Activated T-helper 17 cell treated with anti-CD3 and anti-CD28 coated beads, Interleukin-2, amount 50 U/mL, for 72 hours (primary cell): ENCODE data around the gene TRAPPC10. TPM values are rescaled to one million over a fixed set of nuclear protein-coding genes. Genes with fewer than 3 reads are reported as not detected.
A peak's percentile ranks its signal among the peaks of the same experiment; 100 is the strongest.

ENCODE experiments used
- ATAC-seq: fragments of 150-1000 bp; cut with Tn5 transposase; replicated peaks from 2 replicates; pipeline ENCODE4 v1.10.0; 2021; ENCODE audit warnings: mild to moderate bottlenecking, moderate library complexity
- H3K27ac Mint-ChIP-seq: one replicate; pipeline ENCODE4 v1.8.0; 2022; ENCODE audit warnings: mixed read lengths
- H3K27me3 Mint-ChIP-seq: one replicate; pipeline ENCODE4 v1.8.0; 2022; ENCODE audit warnings: mixed read lengths
- H3K36me3 Mint-ChIP-seq: one replicate; pipeline ENCODE4 v1.8.0; 2022; ENCODE audit warnings: low read depth, mild to moderate bottlenecking, mixed read lengths
- H3K4me1 Mint-ChIP-seq: one replicate; pipeline ENCODE4 v1.8.0; 2022; ENCODE audit warnings: mixed read lengths
- H3K4me3 Mint-ChIP-seq: one replicate; pipeline ENCODE4 v1.8.0; 2022; ENCODE audit warnings: mild to moderate bottlenecking, mixed read lengths
- H3K9me3 Mint-ChIP-seq: one replicate; pipeline ENCODE4 v1.8.0; 2022; ENCODE audit warnings: mixed read lengths
- total RNA-seq, 2 donors: library from RNA; stranded (reverse); gene quantifications; one replicate each; pipeline ENCODE4 v1.2.3, GENCODE V29; 2022

The TRAPPC10 gene
- total RNA-seq, 2 donors from 2014 or later, result 48.5 to 72.8 TPM

- no peak overlapping the region for H3K27ac Mint-ChIP-seq
- H3K4me1 Mint-ChIP-seq, result peaks cover 8% of the 10 kb centered on the region
- H3K4me3 Mint-ChIP-seq, result no peak overlapping the region
- H3K36me3 Mint-ChIP-seq, result no peaks in the 10 kb centered on the region
- H3K9me3 Mint-ChIP-seq, result no peaks in the 10 kb centered on the region
- no peak for ATAC-seq
- H3K27me3 Mint-ChIP-seq, result no peaks in the 10 kb centered on the region
Observed at GRCh38 chr21:44006017-44006619, 6.0 kb upstream of the TRAPPC10 start.

- Mint-ChIP-seq H3K36me3 (no peaks in the 10 kb centered on the region), H3K4me3 (no peak overlapping the region), H3K4me1 (peaks cover 11% of the 10 kb centered on the region), H3K27me3 (no peaks in the 10 kb centered on the region), H3K9me3 (no peaks in the 10 kb centered on the region), H3K27ac (no peak overlapping the region)
- ATAC-seq, result no peak
Observed at GRCh38 chr21:44006656-44007055, 5.5 kb upstream of the TRAPPC10 start.

- H3K4me1 Mint-ChIP-seq, result peaks cover 25% of the 10 kb centered on the region
- H3K27me3 Mint-ChIP-seq, result no peaks in the 10 kb centered on the region
- ATAC-seq, result no peak
- peak overlapping the region; percentile 75 for H3K27ac Mint-ChIP-seq
- H3K4me3 Mint-ChIP-seq, result peak overlapping the region; percentile 36
- H3K9me3 Mint-ChIP-seq, result no peaks in the 10 kb centered on the region
- H3K36me3 Mint-ChIP-seq, result peaks cover 18% of the 10 kb centered on the region
Observed at GRCh38 chr21:44010429-44010828, 1.7 kb upstream of the TRAPPC10 start.

DNA sequence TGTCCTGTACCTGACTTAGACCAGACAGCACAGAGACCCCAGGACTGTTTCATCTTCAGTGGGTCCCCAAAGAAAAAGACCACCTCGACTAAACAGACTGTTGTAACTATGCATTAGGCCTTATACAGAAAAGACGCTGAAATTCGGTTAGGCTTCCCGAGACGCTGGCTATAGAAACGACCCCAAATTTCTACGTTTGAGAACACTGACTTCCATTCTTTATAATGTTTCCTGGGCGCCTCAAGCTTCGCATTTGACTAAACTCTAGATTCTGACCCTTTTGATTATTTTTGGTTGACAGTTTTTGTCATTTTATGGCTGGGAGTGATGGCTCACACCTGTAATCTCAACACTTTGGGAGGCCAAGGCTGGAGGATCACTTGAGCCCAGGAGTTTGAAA lies 986 bp upstream of the TRAPPC10 start:
- Mint-ChIP-seq H3K27me3 (no peaks in the 10 kb centered on the region), H3K9me3 (no peaks in the 10 kb centered on the region), H3K36me3 (peaks cover 24% of the 10 kb centered on the region), H3K27ac (peak overlapping the region; percentile 91), H3K4me3 (peak overlapping the region; percentile 86), H3K4me1 (peaks cover 31% of the 10 kb centered on the region)
- ATAC-seq, result no peak

DNA sequence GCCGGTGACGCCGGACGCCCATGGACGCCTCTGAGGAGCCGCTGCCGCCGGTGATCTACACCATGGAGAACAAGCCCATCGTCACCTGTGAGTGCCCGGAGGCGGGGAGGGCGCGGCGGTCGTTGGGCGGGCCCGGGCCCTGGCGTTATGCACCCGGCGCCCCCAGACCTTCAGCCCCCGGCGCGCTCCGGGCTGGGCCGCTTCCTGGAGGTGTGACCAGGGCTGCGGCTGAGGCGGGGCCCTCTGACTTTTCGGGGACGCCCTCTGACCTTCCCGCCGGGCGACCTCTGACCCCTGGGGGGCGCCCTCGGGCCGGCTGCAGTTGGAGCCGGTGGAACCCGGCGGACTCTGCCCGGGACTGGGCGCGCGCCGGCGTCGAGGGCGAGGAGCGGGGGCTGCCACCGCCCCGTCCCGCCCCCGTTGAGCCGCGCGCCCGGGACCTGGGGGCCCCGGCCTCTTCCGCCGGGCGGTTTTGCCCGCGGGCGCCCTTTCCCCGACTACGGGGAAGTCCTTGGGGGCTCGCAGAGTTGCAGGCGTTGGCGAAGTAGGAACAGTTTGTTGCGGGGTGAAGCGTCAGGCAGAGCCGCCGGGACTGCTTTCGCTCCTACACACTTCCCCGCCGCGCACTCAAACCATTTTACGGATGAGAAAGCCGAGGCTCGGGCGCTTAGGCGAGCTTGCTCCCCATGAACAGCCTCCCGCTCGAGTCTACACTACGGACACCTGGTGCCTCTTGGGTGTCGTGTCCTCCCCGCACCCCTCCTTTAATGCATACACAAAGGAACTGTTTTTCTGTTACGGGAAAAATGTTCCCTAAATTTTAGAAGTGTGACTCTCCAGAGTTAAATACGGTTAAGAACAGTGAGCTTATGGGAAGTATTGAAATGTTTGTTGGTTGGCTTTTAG lies 618 bp downstream of the TRAPPC10 start:
- Mint-ChIP-seq H3K27ac (peak overlapping the region; percentile 81), H3K4me1 (peaks cover 37% of the 10 kb centered on the region), H3K4me3 (peak overlapping the region; percentile 91), H3K27me3 (no peaks in the 10 kb centered on the region), H3K9me3 (no peaks in the 10 kb centered on the region), H3K36me3 (peaks cover 25% of the 10 kb centered on the region)
- peak; percentile 76 for ATAC-seq

- H3K36me3 Mint-ChIP-seq, result peaks cover 30% of the 10 kb centered on the region
- H3K27me3 Mint-ChIP-seq, result no peaks in the 10 kb centered on the region
- H3K4me3 Mint-ChIP-seq, result peak overlapping the region; percentile 91
- peaks cover 42% of the 10 kb centered on the region for H3K4me1 Mint-ChIP-seq
- peak overlapping the region; percentile 81 for H3K27ac Mint-ChIP-seq
- peak; percentile 31 for ATAC-seq
- no peaks in the 10 kb centered on the region for H3K9me3 Mint-ChIP-seq
Observed at GRCh38 chr21:44013380-44014088, 1.4 kb downstream of the TRAPPC10 start.

DNA sequence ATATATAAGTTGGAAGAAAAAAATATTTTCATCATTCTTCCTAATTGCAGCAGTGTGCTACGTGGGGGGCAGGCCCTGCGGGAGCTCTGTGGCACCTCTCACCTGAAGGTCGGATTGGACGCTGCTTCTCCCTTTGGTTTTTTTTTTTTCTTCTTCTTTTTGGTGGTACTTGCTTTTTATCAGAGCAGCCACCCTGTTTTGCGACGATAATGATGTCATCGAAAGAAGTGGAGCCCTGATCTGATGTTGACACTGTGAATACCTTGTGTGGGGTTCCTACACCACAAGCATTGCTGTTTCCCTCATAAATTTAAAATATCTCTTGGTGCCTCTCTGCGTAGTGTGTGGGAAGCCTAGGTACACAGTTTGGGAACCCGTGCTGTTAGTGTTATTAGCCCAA lies 5.5 kb downstream of the TRAPPC10 start:
- Mint-ChIP-seq H3K36me3 (peaks cover 30% of the 10 kb centered on the region), H3K4me3 (peak overlapping the region; percentile 91), H3K27ac (peak overlapping the region; percentile 54), H3K27me3 (no peaks in the 10 kb centered on the region), H3K4me1 (peaks cover 44% of the 10 kb centered on the region), H3K9me3 (no peaks in the 10 kb centered on the region)
- no peak for ATAC-seq

GRCh38 chr21:44018127-44018526 lies 6.0 kb downstream of the TRAPPC10 start:
- no peak for ATAC-seq
- peak overlapping the region; percentile 54 for H3K27ac Mint-ChIP-seq
- H3K4me1 Mint-ChIP-seq, result peaks cover 44% of the 10 kb centered on the region
- no peaks in the 10 kb centered on the region for H3K9me3 Mint-ChIP-seq
- H3K36me3 Mint-ChIP-seq, result peaks cover 29% of the 10 kb centered on the region
- peak overlapping the region; percentile 91 for H3K4me3 Mint-ChIP-seq
- no peaks in the 10 kb centered on the region for H3K27me3 Mint-ChIP-seq

GRCh38 chr21:44018813-44019567 lies 6.9 kb downstream of the TRAPPC10 start:
- Mint-ChIP-seq H3K36me3 (peaks cover 21% of the 10 kb centered on the region), H3K27me3 (no peaks in the 10 kb centered on the region), H3K27ac (peak overlapping the region; percentile 78), H3K4me3 (peak overlapping the region; percentile 91), H3K4me1 (peaks cover 41% of the 10 kb centered on the region), H3K9me3 (no peaks in the 10 kb centered on the region)
- ATAC-seq, result no peak

- Mint-ChIP-seq H3K27me3 (no peaks in the 10 kb centered on the region), H3K36me3 (peaks cover 15% of the 10 kb centered on the region), H3K4me3 (peak overlapping the region; percentile 91), H3K4me1 (peaks cover 41% of the 10 kb centered on the region), H3K9me3 (no peaks in the 10 kb centered on the region), H3K27ac (peak overlapping the region; percentile 78)
- no peak for ATAC-seq
Observed at GRCh38 chr21:44019568-44019958, 7.5 kb downstream of the TRAPPC10 start.

- Mint-ChIP-seq H3K27ac (peak overlapping the region; percentile 83), H3K4me3 (peak overlapping the region; percentile 38), H3K27me3 (no peaks in the 10 kb centered on the region), H3K9me3 (no peaks in the 10 kb centered on the region), H3K4me1 (peaks cover 44% of the 10 kb centered on the region), H3K36me3 (peaks cover 12% of the 10 kb centered on the region)
- ATAC-seq, result no peak
Observed at GRCh38 chr21:44020551-44020950, 8.4 kb downstream of the TRAPPC10 start.

DNA sequence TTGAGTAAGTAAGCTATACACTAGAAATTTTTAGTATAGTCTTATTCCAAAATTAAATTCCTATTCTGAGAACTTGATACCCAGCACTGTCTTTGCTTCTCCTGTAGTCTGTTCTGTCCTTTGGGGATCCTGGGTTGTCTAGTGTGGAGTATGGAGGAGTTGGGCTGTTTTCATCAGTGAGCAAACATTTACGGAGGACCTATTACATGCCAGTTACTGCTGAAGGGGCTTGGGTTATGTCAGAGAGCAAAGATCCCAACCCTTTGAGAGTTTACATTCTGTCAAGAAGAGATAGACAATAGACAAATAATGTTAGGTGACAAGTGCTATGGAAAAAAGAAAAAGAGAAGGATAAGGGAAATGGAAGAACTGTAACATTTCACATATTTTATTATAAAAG lies 9.0 kb downstream of the TRAPPC10 start:
- Mint-ChIP-seq H3K36me3 (peaks cover 7% of the 10 kb centered on the region), H3K4me1 (peaks cover 45% of the 10 kb centered on the region), H3K27ac (peak overlapping the region; percentile 83), H3K27me3 (no peaks in the 10 kb centered on the region), H3K9me3 (no peaks in the 10 kb centered on the region), H3K4me3 (peak overlapping the region; percentile 38)
- ATAC-seq, result no peak

DNA sequence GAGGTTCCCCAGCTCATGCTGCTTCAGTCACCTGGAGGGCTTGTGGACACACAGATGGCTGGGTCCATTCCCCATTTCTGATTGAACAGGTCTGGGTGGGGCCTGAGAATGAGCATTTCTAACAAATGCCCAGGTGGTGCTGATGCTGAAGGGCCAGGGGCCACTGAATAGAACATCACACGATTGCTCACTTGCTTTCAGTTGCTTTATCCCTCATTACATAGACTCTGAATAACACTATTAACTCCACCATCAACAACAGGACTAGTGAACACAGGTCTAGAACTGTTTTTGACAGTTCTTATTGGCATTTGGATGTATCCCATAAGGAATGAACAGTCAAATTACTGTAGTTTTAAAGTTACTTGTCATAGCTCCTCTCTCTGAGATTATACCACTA lies 12.1 kb downstream of the TRAPPC10 start:
- H3K9me3 Mint-ChIP-seq, result no peaks in the 10 kb centered on the region
- H3K4me1 Mint-ChIP-seq, result peaks cover 33% of the 10 kb centered on the region
- peak overlapping the region; percentile 92 for H3K27ac Mint-ChIP-seq
- peak; percentile 73 for ATAC-seq
- H3K4me3 Mint-ChIP-seq, result peak overlapping the region; percentile 74
- H3K36me3 Mint-ChIP-seq, result peaks cover 8% of the 10 kb centered on the region
- H3K27me3 Mint-ChIP-seq, result no peaks in the 10 kb centered on the region

GRCh38 chr21:44024887-44025353 lies 12.8 kb downstream of the TRAPPC10 start:
- peak; percentile 22 for ATAC-seq
- H3K9me3 Mint-ChIP-seq, result no peaks in the 10 kb centered on the region
- H3K4me1 Mint-ChIP-seq, result peaks cover 34% of the 10 kb centered on the region
- peaks cover 8% of the 10 kb centered on the region for H3K36me3 Mint-ChIP-seq
- peak overlapping the region; percentile 74 for H3K4me3 Mint-ChIP-seq
- H3K27me3 Mint-ChIP-seq, result no peaks in the 10 kb centered on the region
- peak overlapping the region; percentile 92 for H3K27ac Mint-ChIP-seq
